Measurements from ENCODE around the gene TRIM39.
"Not testable (repeated sequence)": the region's sequence is repeated elsewhere in the genome, so short reads cannot be mapped to it uniquely, and the experiment has no call there.

Gene TRIM39

GRCh38 chr6:30355281-30355680 lies 28.6 kb downstream of the TRIM39 start:
- in situ Hi-C loops (cut with HindIII; ENCODE audit: low pct_ligation_motif_present, low pct_unique_long_range_greater_than_20kb, low sequenced_read_pairs) = no loop called here
- DNase-seq = no peak

- in situ Hi-C loops (cut with HindIII; ENCODE audit: low pct_ligation_motif_present, low pct_unique_long_range_greater_than_20kb, low sequenced_read_pairs) = no loop called here
- no peak for DNase-seq
These were observed 29.8 kb downstream of the TRIM39 start for GRCh38 chr6:30356536-30356935.

GRCh38 chr6:30357678-30358540 lies 31.2 kb downstream of the TRIM39 start:
- in situ Hi-C loops (cut with HindIII; ENCODE audit: low pct_ligation_motif_present, low pct_unique_long_range_greater_than_20kb, low sequenced_read_pairs) = no loop called here

GRCh38 chr6:30359276-30359675 lies 32.5 kb downstream of the TRIM39 start:
- no peak for DNase-seq
- in situ Hi-C loops (cut with HindIII; ENCODE audit: low pct_ligation_motif_present, low pct_unique_long_range_greater_than_20kb, low sequenced_read_pairs) = no loop called here

More at GRCh38 chr6:30357678-30358540, 31.2 kb downstream of the TRIM39 start:
- peak; percentile 63 for DNase-seq

- in situ Hi-C loops (cut with HindIII; ENCODE audit: low pct_ligation_motif_present, low pct_unique_long_range_greater_than_20kb, low sequenced_read_pairs) = no loop called here
- DNase-seq = no peak
These were observed 33.4 kb downstream of the TRIM39 start for GRCh38 chr6:30360139-30360538.

- no peak for DNase-seq
- in situ Hi-C loops (cut with HindIII; ENCODE audit: low pct_ligation_motif_present, low pct_unique_long_range_greater_than_20kb, low sequenced_read_pairs) = no loop called here
These were observed 34.9 kb downstream of the TRIM39 start for GRCh38 chr6:30361661-30362060.

- in situ Hi-C loops (cut with HindIII; ENCODE audit: low pct_ligation_motif_present, low pct_unique_long_range_greater_than_20kb, low sequenced_read_pairs) = no loop called here
- no peak for DNase-seq
These were observed 36.7 kb downstream of the TRIM39 start for GRCh38 chr6:30363459-30363858.

GRCh38 chr6:30364591-30364990 lies 37.9 kb downstream of the TRIM39 start:
- in situ Hi-C loops (cut with HindIII; ENCODE audit: low pct_ligation_motif_present, low pct_unique_long_range_greater_than_20kb, low sequenced_read_pairs) = no loop called here
- DNase-seq = no peak

GRCh38 chr6:30369280-30369679 lies 42.6 kb downstream of the TRIM39 start:
- in situ Hi-C loops (cut with HindIII; ENCODE audit: low pct_ligation_motif_present, low pct_unique_long_range_greater_than_20kb, low sequenced_read_pairs); DNase-seq: not testable (repeated sequence)

- in situ Hi-C loops (cut with HindIII; ENCODE audit: low pct_ligation_motif_present, low pct_unique_long_range_greater_than_20kb, low sequenced_read_pairs) = loop anchor here (25.0 kb wide), 1 partner anchor 141 kb away; no protein-coding TSS in a partner anchor
- peak; percentile 36 for DNase-seq
These were observed 51.7 kb downstream of the TRIM39 start for GRCh38 chr6:30378290-30378937.

- in situ Hi-C loops (cut with HindIII; ENCODE audit: low pct_ligation_motif_present, low pct_unique_long_range_greater_than_20kb, low sequenced_read_pairs) = loop anchor here (25.0 kb wide), 1 partner anchor 143 kb away; no protein-coding TSS in a partner anchor
- no peak for DNase-seq
These were observed 53.7 kb downstream of the TRIM39 start for GRCh38 chr6:30380464-30380863.

GRCh38 chr6:30386166-30386565 lies 59.4 kb downstream of the TRIM39 start:
- no peak for DNase-seq
- in situ Hi-C loops (cut with HindIII; ENCODE audit: low pct_ligation_motif_present, low pct_unique_long_range_greater_than_20kb, low sequenced_read_pairs) = loop anchor here (25.0 kb wide), 1 partner anchor 149 kb away; no protein-coding TSS in a partner anchor

GRCh38 chr6:30391240-30391639 lies 64.5 kb downstream of the TRIM39 start:
- DNase-seq = no peak
- in situ Hi-C loops (cut with HindIII; ENCODE audit: low pct_ligation_motif_present, low pct_unique_long_range_greater_than_20kb, low sequenced_read_pairs) = loop anchor here (25.0 kb wide), 1 partner anchor 154 kb away; no protein-coding TSS in a partner anchor
